Mammary epithelial cell (primary cell): Measurements from ENCODE around the gene ARFGAP1.

Source experiments
- CTCF ChIP-seq, 2 donors: IDR thresholded peaks in 1 of 2; conservative IDR thresholded peaks in 1 of 2; 2 replicates each; pipeline ENCODE4 v1.5.1; 2011 to 2012; ENCODE audit warnings: inconsistent platforms in 2 of 2, low read length in 2 of 2, mild to moderate bottlenecking in 2 of 2, control low read depth in 1 of 2, low read depth in 1 of 2; ENCODE audit not compliant: insufficient read depth in 1 of 2; ENCODE audit errors: extremely low read depth in 1 of 2
- EZH2 ChIP-seq: IDR thresholded peaks from 2 replicates; pipeline ENCODE4 v1.6.1; 2012; ENCODE audit warnings: low read length, inconsistent platforms, borderline replicate concordance

- TF ChIP-seq CTCF (conservative IDR thresholded peaks at IDR 0.05 in 1 of 2, IDR thresholded peaks at IDR 0.05 in 1 of 2; ENCODE audit: extremely low read depth in 1 of 2, insufficient read depth in 1 of 2, low read depth in 1 of 2, low read length in 2 of 2) (no peak), EZH2 (no peak)
Measured at GRCh38 chr20:63284981-63285524, 12.4 kb downstream of the ARFGAP1 start.
